Transverse colon (tissue), 4 donors: ENCODE data around the gene ENTPD7. TPM values are rescaled to one million over a fixed set of nuclear protein-coding genes. Genes with fewer than 3 reads are reported as not detected.

ENCODE experiments used
- DNase-seq: peaks from one replicate; pipeline ENCODE4 v3.0.0-alpha.2; 2019
- H3K27ac ChIP-seq, 4 donors: fragments of 200-600 bp; sonication (generic); 2 replicates each; pipeline ENCODE4 v1.5.1; 2016 to 2018; ENCODE audit warnings: inconsistent platforms in 4 of 4
- H3K27me3 ChIP-seq: fragments of 200-600 bp; sonication (generic); 2 replicates; pipeline ENCODE4 v1.5.1; 2017; ENCODE audit warnings: inconsistent platforms
- H3K36me3 ChIP-seq, 4 donors: fragments of 200-600 bp; sonication (generic); 2 replicates each; pipeline ENCODE4 v1.5.1; 2017 to 2019; ENCODE audit warnings: inconsistent platforms in 4 of 4
- H3K4me1 ChIP-seq, 4 donors: fragments of 200-600 bp; sonication (generic); 2 replicates each; pipeline ENCODE4 v1.5.1; 2017 to 2020; ENCODE audit warnings: inconsistent platforms in 4 of 4
- H3K4me3 ChIP-seq, 4 donors: fragments of 200-600 bp; sonication (generic); 1 replicate in 1 of 4; 2 replicates in 3 of 4; pipeline versions ENCODE4 v1.5.1 to v1.6.1; 2017 to 2019; ENCODE audit warnings: inconsistent platforms in 4 of 4
- H3K9me3 ChIP-seq, 2 donors: fragments of 200-600 bp; sonication (generic); 2 replicates each; pipeline ENCODE4 v1.5.1; 2017 to 2019; ENCODE audit warnings: inconsistent platforms in 2 of 2
- EP300 ChIP-seq: sonication (generic); formaldehyde crosslinking; IDR thresholded peaks from one replicate; pipeline ENCODE4 v1.6.1; 2017; ENCODE audit warnings: antibody characterized with exemption, low read depth
- POLR2A ChIP-seq: fragments of 450-650 bp; IDR thresholded peaks from one replicate; pipeline ENCODE4 v1.6.1; 2016; ENCODE audit warnings: antibody characterized with exemption, mild to moderate bottlenecking, moderate library complexity
- POLR2AphosphoS5 ChIP-seq, 3 donors: sonication (generic); formaldehyde crosslinking; IDR thresholded peaks; one replicate each; pipeline ENCODE4 v1.6.1; 2016; ENCODE audit warnings: antibody characterized with exemption in 3 of 3
- WGBS, 2 donors: methylation state at CpG; one replicate each; pipeline ENCODE4 v1.1.5; 2018; ENCODE audit warnings: low coverage in 1 of 2; 5-methylcytosine and 5-hydroxymethylcytosine counted together
- in situ Hi-C, 4 donors: fragments of 200-750 bp; cut with MboI; loops; one replicate each; pipeline versions ENCODE4 v1.15.0 to v1.15.1; 2017; ENCODE audit warnings: low sequenced_read_pairs in 3 of 4, low pct_ligation_motif_present in 1 of 4, low pct_unique_long_range_greater_than_20kb in 1 of 4
- intact Hi-C: fragments of 100-400 bp; cut with DNase I; formaldehyde crosslinking; loops from one replicate; pipeline ENCODE4 v1.15.1; 2023; ENCODE audit warnings: low total_unique reads
- total RNA-seq, 4 donors: library from RNA; depleted of rRNA; stranded (reverse); fragments of >200 nt; gene quantifications; one replicate each; pipeline ENCODE4 v1.1.0, GENCODE V29; 2016
- TF ChIP-seq, protein P1 (sequence below), 5 experiments: fragments of 200-600 bp in 3 of 5; fragments of 450-650 bp in 2 of 5; sonication (generic) in 3 of 5; IDR thresholded peaks; 1 replicate in 2 of 5; 2 replicates in 3 of 5; pipeline ENCODE4 v1.5.1; 2016 to 2017; ENCODE audit warnings: antibody characterized with exemption in 5 of 5, inconsistent platforms in 3 of 5, mild to moderate bottlenecking in 2 of 5, moderate library complexity in 1 of 5

ENTPD7 gene
- total RNA-seq, 4 donors from 2014 or later, result 4.9 to 17.3 (median 8.0) TPM

DNA sequence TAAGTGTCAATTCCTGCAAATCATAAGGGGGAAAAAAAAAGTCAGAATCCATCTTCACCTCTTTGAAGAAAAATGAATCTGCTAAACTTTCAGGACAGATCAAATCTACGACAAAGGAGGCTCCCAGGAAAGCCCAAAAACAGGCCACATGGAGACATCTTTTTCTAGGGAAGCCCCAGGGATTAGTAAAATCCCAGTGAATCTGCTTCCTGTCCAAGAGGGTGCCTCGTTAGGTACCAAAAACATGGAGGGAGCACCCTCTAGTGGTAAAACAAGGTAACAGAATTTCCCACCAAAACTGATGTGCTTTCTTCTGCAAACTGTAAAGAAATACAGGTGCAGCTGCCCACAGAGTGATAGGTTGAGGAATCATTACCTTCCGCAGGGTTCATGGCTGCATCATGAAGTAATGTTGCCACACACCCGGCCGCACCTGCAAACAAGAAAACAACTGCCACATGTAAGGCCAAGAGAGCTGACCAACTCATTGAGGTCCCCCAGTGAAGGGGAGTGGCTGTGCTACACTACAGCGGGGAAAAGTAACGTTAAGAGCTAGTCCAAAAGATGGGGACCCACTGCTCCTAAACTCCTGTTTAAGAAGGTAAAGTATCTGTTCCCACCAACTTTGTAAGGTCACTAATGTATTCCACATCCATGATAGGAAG lies 47.0 kb upstream of the ENTPD7 start:
- no peak for TF ChIP-seq EP300
- TF ChIP-seq, protein P1, sequence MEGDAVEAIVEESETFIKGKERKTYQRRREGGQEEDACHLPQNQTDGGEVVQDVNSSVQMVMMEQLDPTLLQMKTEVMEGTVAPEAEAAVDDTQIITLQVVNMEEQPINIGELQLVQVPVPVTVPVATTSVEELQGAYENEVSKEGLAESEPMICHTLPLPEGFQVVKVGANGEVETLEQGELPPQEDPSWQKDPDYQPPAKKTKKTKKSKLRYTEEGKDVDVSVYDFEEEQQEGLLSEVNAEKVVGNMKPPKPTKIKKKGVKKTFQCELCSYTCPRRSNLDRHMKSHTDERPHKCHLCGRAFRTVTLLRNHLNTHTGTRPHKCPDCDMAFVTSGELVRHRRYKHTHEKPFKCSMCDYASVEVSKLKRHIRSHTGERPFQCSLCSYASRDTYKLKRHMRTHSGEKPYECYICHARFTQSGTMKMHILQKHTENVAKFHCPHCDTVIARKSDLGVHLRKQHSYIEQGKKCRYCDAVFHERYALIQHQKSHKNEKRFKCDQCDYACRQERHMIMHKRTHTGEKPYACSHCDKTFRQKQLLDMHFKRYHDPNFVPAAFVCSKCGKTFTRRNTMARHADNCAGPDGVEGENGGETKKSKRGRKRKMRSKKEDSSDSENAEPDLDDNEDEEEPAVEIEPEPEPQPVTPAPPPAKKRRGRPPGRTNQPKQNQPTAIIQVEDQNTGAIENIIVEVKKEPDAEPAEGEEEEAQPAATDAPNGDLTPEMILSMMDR (IDR thresholded peaks at IDR 0.05), result peak; percentile 80 to 86 (median 83)
- TF ChIP-seq POLR2AphosphoS5 (IDR thresholded peaks at IDR 0.05), result peak in 1 of 3 donors; percentile 30
- no peak for TF ChIP-seq POLR2A
- Histone ChIP-seq H3K27ac (no peak overlapping the region), H3K4me1 (peaks cover 0 to 20% (median 9%) of the 10 kb centered on the region in 4 donors), H3K9me3 (no peaks in the 10 kb centered on the region), H3K36me3 (peaks cover 0 to 10% (median 0%) of the 10 kb centered on the region in 4 donors), H3K27me3 (no peaks in the 10 kb centered on the region), H3K4me3 (no peak overlapping the region)
- intact Hi-C loops, result loop anchor here (1.0 to 5.0 kb wide), 4 partner anchors 48 to 1460 kb away; partner anchors contain the start of gene GOT1
- DNase-seq, result peak; percentile 16
- in situ Hi-C loops, result loop anchor here (5.0 to 10.0 kb wide), 4 partner anchors 50 to 217 kb away; partner anchors contain the start of gene GOT1 (in 4 of the 4)
- 24 to 28% methylated on average over 6 to 7 of the region's 7 CpGs for WGBS, 2 donors

DNA sequence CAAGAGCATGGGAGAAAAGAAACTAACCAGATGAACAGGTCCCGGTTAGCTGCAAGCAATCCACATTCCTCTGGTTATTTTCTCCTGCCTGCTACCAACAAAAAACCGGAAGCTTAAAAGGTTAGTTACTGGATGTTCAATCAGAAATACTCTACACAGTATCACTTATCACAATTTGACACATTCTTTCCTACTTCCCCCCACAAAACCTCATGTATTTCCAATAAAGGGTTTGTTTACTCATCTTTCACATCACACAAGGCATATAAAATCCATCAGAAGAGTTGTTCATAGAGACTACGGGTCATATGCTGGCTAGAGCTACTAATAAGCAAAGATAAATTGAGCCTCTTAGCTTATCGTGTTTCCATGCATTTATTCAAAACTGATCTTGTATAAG lies 43.9 kb upstream of the ENTPD7 start:
- in situ Hi-C loops (loop anchor here (10.0 kb wide), 3 partner anchors 61 to 221 kb away; partner anchors contain the start of gene GOT1 (in 4 of the 4)), intact Hi-C loops (no loop called here)
- Histone ChIP-seq H3K4me1 (peaks cover 12 to 40% (median 30%) of the 10 kb centered on the region in 4 donors), H3K36me3 (peaks cover 0 to 5% (median 0%) of the 10 kb centered on the region in 4 donors), H3K27me3 (no peaks in the 10 kb centered on the region), H3K9me3 (no peaks in the 10 kb centered on the region), H3K4me3 (no peak overlapping the region), H3K27ac (peak overlapping the region in 1 of 4 donors; percentile 7)
- no peak for DNase-seq
- no peak for TF ChIP-seq EP300
- TF ChIP-seq, protein P1 (IDR thresholded peaks at IDR 0.05), result no peak
- no peak for TF ChIP-seq POLR2AphosphoS5 (IDR thresholded peaks at IDR 0.05)
- TF ChIP-seq POLR2A, result no peak
- WGBS, 2 donors, result 52 to 55% methylated on average over 4 of the region's 4 CpGs

DNA sequence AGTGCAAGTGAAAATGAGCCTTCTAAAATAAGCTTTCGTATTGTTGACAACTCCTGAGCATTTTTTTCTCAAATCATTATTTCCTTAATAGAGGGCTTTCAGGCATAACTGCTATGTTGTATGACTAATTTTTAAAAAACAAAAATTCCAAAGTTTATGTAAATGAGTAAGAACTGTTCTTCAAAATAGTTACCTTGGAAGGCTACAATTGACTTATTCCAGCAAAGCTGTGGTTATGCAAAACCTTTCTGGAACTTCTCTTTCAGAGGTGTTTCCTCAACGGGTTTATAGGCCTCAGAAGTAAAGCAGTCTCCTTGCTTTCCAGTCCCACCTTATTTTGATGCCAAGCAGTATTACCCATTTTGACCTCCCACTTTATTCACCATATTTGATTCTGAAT lies 41.6 kb upstream of the ENTPD7 start:
- WGBS, 2 donors, result 52 to 54% methylated on average over 2 of the region's 2 CpGs
- TF ChIP-seq EP300 (no peak), POLR2AphosphoS5 (IDR thresholded peaks at IDR 0.05) (no peak), POLR2A (no peak)
- TF ChIP-seq, protein P1 (IDR thresholded peaks at IDR 0.05), result no peak
- peak overlapping the region in 3 of 4 donors; percentile 90 to 99 (median 98) for H3K27ac ChIP-seq
- no peaks in the 10 kb centered on the region for H3K27me3 ChIP-seq
- H3K4me1 ChIP-seq, result peaks cover 17 to 46% (median 38%) of the 10 kb centered on the region in 4 donors
- H3K9me3 ChIP-seq, result no peaks in the 10 kb centered on the region
- DNase-seq, result no peak
- in situ Hi-C loops (loop anchor here (10.0 kb wide), 3 partner anchors 63 to 223 kb away; partner anchors contain the start of gene GOT1 (in 4 of the 4)), intact Hi-C loops (no loop called here)
- H3K36me3 ChIP-seq, result no peaks in the 10 kb centered on the region
- H3K4me3 ChIP-seq, result peak overlapping the region in 1 of 4 donors; percentile 89

DNA sequence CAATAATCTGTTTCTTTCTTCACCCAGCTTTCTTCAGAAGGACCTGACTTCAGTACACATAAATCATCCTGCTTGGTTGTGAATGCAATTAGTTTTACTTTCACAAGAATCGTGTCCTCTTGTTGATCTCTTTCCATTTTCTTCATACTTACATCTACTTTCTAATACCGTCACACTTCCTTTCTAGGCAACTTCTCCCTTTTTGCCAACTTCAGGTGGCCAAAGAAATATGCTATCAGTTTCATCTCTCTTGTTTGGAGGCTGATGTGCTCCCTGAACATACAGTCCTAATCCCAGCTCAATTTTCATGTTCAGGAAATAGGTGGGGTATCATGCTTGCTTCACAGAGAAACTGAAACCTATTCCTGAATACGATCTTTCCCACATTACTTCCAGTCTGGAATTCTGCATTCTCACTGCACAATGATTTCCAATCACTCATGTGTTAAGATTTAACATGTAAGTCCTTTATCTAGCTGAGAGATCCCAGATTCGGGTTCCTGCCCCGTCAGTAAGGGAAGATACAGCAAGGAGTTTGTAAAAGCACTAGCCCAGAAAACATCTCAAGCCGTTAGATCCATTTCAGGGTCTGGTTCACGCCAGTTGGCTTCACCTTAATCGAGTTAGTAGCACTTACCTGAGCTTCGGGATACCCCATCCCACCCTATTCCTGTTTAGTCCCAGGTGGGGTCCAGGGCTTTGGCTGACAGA lies 40.1 kb upstream of the ENTPD7 start:
- Histone ChIP-seq H3K4me3 (peak overlapping the region; percentile 75 to 95 (median 90)), H3K9me3 (no peaks in the 10 kb centered on the region), H3K27ac (peak overlapping the region; percentile 90 to 99 (median 98)), H3K4me1 (peaks cover 17 to 46% (median 38%) of the 10 kb centered on the region in 4 donors), H3K27me3 (no peaks in the 10 kb centered on the region), H3K36me3 (no peaks in the 10 kb centered on the region)
- intact Hi-C loops, result no loop called here
- peak in 2 of 3 donors; percentile 13 to 19 for TF ChIP-seq POLR2AphosphoS5 (IDR thresholded peaks at IDR 0.05)
- no peak for TF ChIP-seq EP300
- TF ChIP-seq POLR2A, result peak; percentile 23
- TF ChIP-seq, protein P1 (IDR thresholded peaks at IDR 0.05), result no peak
- WGBS, 2 donors, result 0 to 1% methylated on average over 3 to 9 of the region's 9 CpGs
- DNase-seq, result no peak
- in situ Hi-C loops, result loop anchor here (10.0 kb wide), 3 partner anchors 64 to 224 kb away; partner anchors contain the start of gene GOT1 (in 4 of the 4)
